PC-9 (cell line): ENCODE measurements around the gene CFAP44.

Experiments
- CTCF ChIP-seq: fragments of 200-600 bp; sonication (generic); conservative IDR thresholded peaks from 2 replicates; pipeline ENCODE4 v1.6.1; 2017; ENCODE audit warnings: mixed run types, antibody characterized with exemption, mild to moderate bottlenecking, moderate library complexity
- EZH2 ChIP-seq: fragments of 200-600 bp; sonication (generic); IDR thresholded peaks from 2 replicates; pipeline ENCODE4 v1.8.0; 2017; ENCODE audit warnings: antibody characterized with exemption, low read depth

GRCh38 chr3:113404637-113405036 is 36.7 kb downstream of the CFAP44 start:
- no peak for TF ChIP-seq CTCF
- no peak for TF ChIP-seq EZH2
